Mesendoderm (in vitro differentiated cells): ENCODE data around the gene NEK6.

Experiments used
- DNase-seq: peaks from one replicate; pipeline ENCODE4 v3.0.0; 2013
- H2AK5ac ChIP-seq: 2 replicates; pipeline ENCODE4 v1.6.1; 2013; ENCODE audit warnings: low read length, inconsistent platforms
- H2BK120ac ChIP-seq: 2 replicates; pipeline ENCODE4 v1.6.1; 2013; ENCODE audit warnings: low read depth, mild to moderate bottlenecking, low read length, moderate library complexity, mixed read lengths
- H2BK15ac ChIP-seq: replicated peaks from 2 replicates; pipeline ENCODE4 v1.6.1; 2013; ENCODE audit warnings: low read depth, mild to moderate bottlenecking, moderate library complexity
- H2BK5ac ChIP-seq: 2 replicates; pipeline ENCODE4 v1.6.1; 2013; ENCODE audit warnings: low read length, inconsistent platforms
- H3K18ac ChIP-seq: 2 replicates; pipeline ENCODE4 v1.6.1; 2013; ENCODE audit warnings: mild to moderate bottlenecking, low read length, mixed read lengths
- H3K23ac ChIP-seq: one replicate; pipeline ENCODE4 v1.6.1; 2013; ENCODE audit warnings: low read length
- H3K27ac ChIP-seq: 2 replicates; pipeline ENCODE4 v1.5.1; 2013; ENCODE audit warnings: low read depth, mild to moderate bottlenecking, inconsistent platforms, low read length, moderate library complexity
- H3K27me3 ChIP-seq: 2 replicates; pipeline ENCODE4 v1.6.1; 2013; ENCODE audit warnings: low read length, control low read depth, mild to moderate bottlenecking, inconsistent platforms; ENCODE audit not compliant: insufficient read depth, poor library complexity
- H3K36me3 ChIP-seq: 2 replicates; pipeline ENCODE4 v1.6.1; 2013; ENCODE audit warnings: low read length, inconsistent platforms; ENCODE audit not compliant: control insufficient read depth, insufficient read depth
- H3K4ac ChIP-seq: one replicate; pipeline ENCODE4 v1.6.1; 2013; ENCODE audit warnings: low read depth, mild to moderate bottlenecking, low read length, moderate library complexity
- H3K4me1 ChIP-seq: 2 replicates; pipeline ENCODE4 v1.6.1; 2013; ENCODE audit warnings: low read depth, low read length, inconsistent platforms; ENCODE audit not compliant: control insufficient read depth
- H3K4me2 ChIP-seq: 2 replicates; pipeline ENCODE4 v1.6.1; 2013; ENCODE audit warnings: low read length
- H3K4me3 ChIP-seq: 2 replicates; pipeline ENCODE4 v1.5.1; 2013; ENCODE audit warnings: mild to moderate bottlenecking, low read length
- H3K56ac ChIP-seq: one replicate; pipeline ENCODE4 v1.6.1; 2013; ENCODE audit warnings: low read length
- H3K79me1 ChIP-seq: 2 replicates; pipeline ENCODE4 v1.6.1; 2013; ENCODE audit warnings: low read length, inconsistent platforms
- H3K79me2 ChIP-seq: 2 replicates; pipeline ENCODE4 v1.6.1; 2013; ENCODE audit warnings: mild to moderate bottlenecking, low read length; ENCODE audit not compliant: control insufficient read depth, insufficient read depth
- H3K9ac ChIP-seq: 2 replicates; pipeline ENCODE4 v1.6.1; 2013; ENCODE audit warnings: low read length, inconsistent platforms
- H4K5ac ChIP-seq: one replicate; pipeline ENCODE4 v1.6.1; 2013; ENCODE audit warnings: low read length
- H4K8ac ChIP-seq: one replicate; pipeline ENCODE4 v1.6.1; 2013; ENCODE audit warnings: low read depth, mild to moderate bottlenecking, control low read depth, low read length, moderate library complexity
- WGBS: extraction: QIAGEN DNeasy Blood & Tissue Kit; methylation state at CpG from one replicate; pipeline ENCODE4 v1.1.7; 2013; ENCODE audit warnings: low lambda C conversion rate, missing lambda C conversion rate; ENCODE audit not compliant: insufficient coverage; ENCODE audit errors: extremely low coverage; 5-methylcytosine and 5-hydroxymethylcytosine counted together

Gene NEK6

DNA sequence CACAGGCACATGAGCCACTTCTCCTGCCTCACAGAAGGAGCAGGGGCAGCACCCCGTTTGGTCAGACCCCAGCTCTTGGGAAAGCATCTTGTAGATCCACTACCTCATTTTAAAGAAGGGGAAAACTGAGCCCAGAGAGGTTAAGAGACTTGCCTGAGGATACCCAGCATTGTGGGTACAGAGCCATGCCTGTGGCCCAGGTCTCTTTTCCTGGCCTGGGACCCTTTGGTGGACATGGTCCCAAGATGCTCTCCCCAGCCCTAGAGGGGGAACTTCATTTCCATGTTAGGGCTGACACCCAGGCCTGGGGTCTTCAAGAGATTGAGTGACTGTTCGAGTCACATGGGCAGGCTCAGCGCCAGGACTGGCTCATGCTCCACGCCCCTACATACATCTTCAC is 64.2 kb downstream of the NEK6 start:
- DNase-seq, result no peak
- no CpG with 5 or more reads among the region's 4 CpGs for WGBS
- no peak overlapping the region for H2BK5ac ChIP-seq
- H3K36me3 ChIP-seq, result no peaks in the 10 kb centered on the region
- no peaks in the 10 kb centered on the region for H3K79me2 ChIP-seq
- no peak overlapping the region for H3K4me3 ChIP-seq
- H3K18ac ChIP-seq, result no peak overlapping the region
- no peak overlapping the region for H3K4ac ChIP-seq
- H2BK120ac ChIP-seq, result no peak overlapping the region
- no peaks in the 10 kb centered on the region for H3K4me1 ChIP-seq
- no peak overlapping the region for H2AK5ac ChIP-seq
- H3K9ac ChIP-seq, result no peak overlapping the region
- no peak overlapping the region for H4K8ac ChIP-seq
- no peak overlapping the region for H3K56ac ChIP-seq
- H3K4me2 ChIP-seq, result no peak overlapping the region
- no peak overlapping the region for H2BK15ac ChIP-seq
- no peak overlapping the region for H4K5ac ChIP-seq
- H3K23ac ChIP-seq, result no peak overlapping the region
- H3K79me1 ChIP-seq, result no peaks in the 10 kb centered on the region
- no peak overlapping the region for H3K27ac ChIP-seq
- no peaks in the 10 kb centered on the region for H3K27me3 ChIP-seq

GRCh38 chr9:124322618-124323432 is 65.1 kb downstream of the NEK6 start:
- H3K4me1 ChIP-seq, result no peaks in the 10 kb centered on the region
- H2BK15ac ChIP-seq, result no peak overlapping the region
- no peak for DNase-seq
- no peak overlapping the region for H3K27ac ChIP-seq
- no peak overlapping the region for H4K8ac ChIP-seq
- no peak overlapping the region for H3K4ac ChIP-seq
- no peak overlapping the region for H2AK5ac ChIP-seq
- no peak overlapping the region for H3K18ac ChIP-seq
- H3K36me3 ChIP-seq, result no peaks in the 10 kb centered on the region
- H2BK120ac ChIP-seq, result no peak overlapping the region
- no peak overlapping the region for H3K56ac ChIP-seq
- H3K4me3 ChIP-seq, result no peak overlapping the region
- no peak overlapping the region for H4K5ac ChIP-seq
- no peak overlapping the region for H3K23ac ChIP-seq
- H3K9ac ChIP-seq, result no peak overlapping the region
- no peaks in the 10 kb centered on the region for H3K79me1 ChIP-seq
- H3K27me3 ChIP-seq, result no peaks in the 10 kb centered on the region
- no peaks in the 10 kb centered on the region for H3K79me2 ChIP-seq
- WGBS, result no CpG with 5 or more reads among the region's 18 CpGs
- no peak overlapping the region for H3K4me2 ChIP-seq
- no peak overlapping the region for H2BK5ac ChIP-seq

DNA sequence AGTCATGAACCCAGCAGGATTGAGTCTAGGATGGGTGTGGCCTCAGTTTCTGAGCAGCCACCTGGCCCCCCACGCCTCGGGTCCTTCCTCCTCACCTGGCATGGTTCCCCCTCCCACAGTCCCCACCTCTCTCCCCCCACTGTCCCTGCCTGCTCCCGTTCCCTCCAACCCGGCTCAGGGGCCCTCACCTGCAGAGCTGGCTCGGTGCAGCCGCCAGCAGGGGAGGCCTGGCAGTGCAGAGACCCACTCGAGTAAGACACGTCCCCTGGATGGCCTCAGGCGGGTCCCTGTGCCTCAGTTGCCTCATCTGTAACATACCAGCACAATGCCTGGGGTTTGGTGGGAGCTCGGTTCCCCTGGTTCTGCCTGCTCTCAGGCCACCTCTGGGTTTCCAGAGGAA is 66.2 kb downstream of the NEK6 start:
- no peak overlapping the region for H2BK15ac ChIP-seq
- H3K4me3 ChIP-seq, result no peak overlapping the region
- H3K27me3 ChIP-seq, result no peaks in the 10 kb centered on the region
- H2BK120ac ChIP-seq, result no peak overlapping the region
- no peak overlapping the region for H2AK5ac ChIP-seq
- no peaks in the 10 kb centered on the region for H3K79me1 ChIP-seq
- no peaks in the 10 kb centered on the region for H3K79me2 ChIP-seq
- H3K56ac ChIP-seq, result no peak overlapping the region
- H3K23ac ChIP-seq, result no peak overlapping the region
- DNase-seq, result no peak
- no CpG with 5 or more reads among the region's 10 CpGs for WGBS
- no peak overlapping the region for H3K9ac ChIP-seq
- no peak overlapping the region for H2BK5ac ChIP-seq
- H3K18ac ChIP-seq, result no peak overlapping the region
- no peak overlapping the region for H3K27ac ChIP-seq
- H4K5ac ChIP-seq, result no peak overlapping the region
- no peak overlapping the region for H3K4me2 ChIP-seq
- no peak overlapping the region for H3K4ac ChIP-seq
- H4K8ac ChIP-seq, result no peak overlapping the region
- H3K4me1 ChIP-seq, result no peaks in the 10 kb centered on the region
- H3K36me3 ChIP-seq, result no peaks in the 10 kb centered on the region

DNA sequence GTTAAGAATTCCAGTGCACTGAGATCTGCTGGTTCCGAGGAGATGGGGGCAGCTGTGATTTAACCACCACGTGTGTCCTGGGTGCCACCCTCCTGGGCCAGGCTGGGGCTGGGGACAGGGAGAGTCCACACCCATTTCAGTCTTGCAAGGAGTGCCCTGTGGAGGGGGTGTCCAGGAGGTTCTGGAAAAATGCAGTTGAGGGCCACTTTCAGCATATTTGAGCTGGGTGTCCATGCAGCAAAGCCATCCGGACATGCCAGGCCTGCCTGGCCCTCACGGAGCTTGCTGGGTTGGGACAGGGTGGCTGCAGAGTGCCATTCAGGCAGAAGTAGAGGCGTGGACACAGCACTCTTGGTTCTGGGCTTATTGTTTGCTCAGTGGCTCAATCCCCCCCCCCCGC is 68.1 kb downstream of the NEK6 start:
- Histone ChIP-seq H3K79me1 (no peaks in the 10 kb centered on the region), H4K5ac (no peak overlapping the region), H3K27ac (no peak overlapping the region), H3K4me3 (no peak overlapping the region), H3K27me3 (no peaks in the 10 kb centered on the region), H3K4me2 (no peak overlapping the region), H2BK120ac (no peak overlapping the region), H4K8ac (no peak overlapping the region), H3K4me1 (no peaks in the 10 kb centered on the region), H2BK5ac (no peak overlapping the region), H3K36me3 (no peaks in the 10 kb centered on the region), H3K23ac (no peak overlapping the region), H2AK5ac (no peak overlapping the region), H3K4ac (no peak overlapping the region), H3K18ac (no peak overlapping the region), H3K79me2 (no peaks in the 10 kb centered on the region), H2BK15ac (no peak overlapping the region), H3K56ac (no peak overlapping the region), H3K9ac (no peak overlapping the region)
- no CpG with 5 or more reads among the region's 6 CpGs for WGBS
- no peak for DNase-seq

GRCh38 chr9:124326378-124326777 is 68.6 kb downstream of the NEK6 start:
- Histone ChIP-seq H3K27ac (no peak overlapping the region), H2BK15ac (no peak overlapping the region), H3K4me2 (no peak overlapping the region), H3K36me3 (no peaks in the 10 kb centered on the region), H3K9ac (no peak overlapping the region), H4K8ac (no peak overlapping the region), H4K5ac (no peak overlapping the region), H3K23ac (no peak overlapping the region), H3K79me1 (no peaks in the 10 kb centered on the region), H2AK5ac (no peak overlapping the region), H3K56ac (no peak overlapping the region), H3K4me3 (no peak overlapping the region), H3K18ac (no peak overlapping the region), H2BK5ac (no peak overlapping the region), H3K4ac (no peak overlapping the region), H3K79me2 (no peaks in the 10 kb centered on the region), H3K27me3 (no peaks in the 10 kb centered on the region), H3K4me1 (no peaks in the 10 kb centered on the region), H2BK120ac (no peak overlapping the region)
- WGBS, result no CpG with 5 or more reads among the region's 21 CpGs
- DNase-seq, result no peak

DNA sequence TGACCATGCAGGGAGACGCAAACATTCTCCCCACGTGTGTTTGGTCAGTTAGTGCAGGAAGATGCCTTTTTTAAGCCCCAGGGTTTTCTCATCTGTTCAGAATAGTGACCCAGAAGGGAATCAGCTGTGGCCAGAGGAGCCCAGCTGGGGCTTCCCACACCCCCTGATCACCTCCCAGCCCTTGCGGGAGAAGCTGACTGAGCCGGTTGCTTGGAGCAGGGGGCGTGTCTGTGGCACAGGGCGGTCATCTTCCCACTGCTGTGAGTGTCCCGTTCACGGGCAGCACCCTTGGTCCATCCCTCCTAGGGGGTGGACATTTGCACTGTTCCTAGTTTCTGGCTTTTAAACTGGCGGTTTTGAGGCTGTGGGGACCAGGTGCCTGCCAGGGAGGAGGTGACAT is 69.7 kb downstream of the NEK6 start:
- H2BK5ac ChIP-seq, result no peak overlapping the region
- H3K18ac ChIP-seq, result no peak overlapping the region
- H3K36me3 ChIP-seq, result no peaks in the 10 kb centered on the region
- no peak overlapping the region for H3K56ac ChIP-seq
- no peak overlapping the region for H2BK120ac ChIP-seq
- H4K8ac ChIP-seq, result no peak overlapping the region
- H4K5ac ChIP-seq, result no peak overlapping the region
- H3K27me3 ChIP-seq, result no peaks in the 10 kb centered on the region
- no peaks in the 10 kb centered on the region for H3K79me1 ChIP-seq
- no peak overlapping the region for H3K27ac ChIP-seq
- no peaks in the 10 kb centered on the region for H3K4me1 ChIP-seq
- H2BK15ac ChIP-seq, result no peak overlapping the region
- H3K23ac ChIP-seq, result no peak overlapping the region
- H3K4me3 ChIP-seq, result no peak overlapping the region
- no peak overlapping the region for H2AK5ac ChIP-seq
- no peaks in the 10 kb centered on the region for H3K79me2 ChIP-seq
- H3K4me2 ChIP-seq, result no peak overlapping the region
- DNase-seq, result no peak
- no peak overlapping the region for H3K4ac ChIP-seq
- H3K9ac ChIP-seq, result no peak overlapping the region
- WGBS, result no CpG with 5 or more reads among the region's 9 CpGs
